Measurements from ENCODE around the gene ERBIN.

The ERBIN gene

GRCh38 chr5:66089384-66089783 is 163.0 kb downstream of the ERBIN start:
- Histone ChIP-seq H3K36me3 (ENCODE audit: control insufficient read depth in 1 of 2, insufficient read depth in 2 of 2, low read length in 2 of 2) (peaks cover 7 to 11% of the 10 kb centered on the region in 2 donors), H3K27me3 (ENCODE audit: control insufficient read depth in 1 of 2, insufficient read depth in 2 of 2, low read length in 2 of 2) (no peaks in the 10 kb centered on the region), H3K27ac (ENCODE audit: low read depth, low read length) (no peak overlapping the region), H3K9ac (ENCODE audit: low read depth in 1 of 2, low read length in 2 of 2) (no peak overlapping the region), H3K4me3 (ENCODE audit: low read depth in 1 of 2, low read length in 2 of 2) (no peak overlapping the region), H3K4me1 (ENCODE audit: control insufficient read depth in 1 of 2, insufficient read depth in 2 of 2, low read length in 2 of 2) (no peaks in the 10 kb centered on the region), H3K9me3 (ENCODE audit: control insufficient read depth in 1 of 2, low read length in 2 of 2) (peaks cover 0 to 10% of the 10 kb centered on the region in 2 donors)

GRCh38 chr5:66100851-66101250 is 174.5 kb downstream of the ERBIN start:
- H3K4me3 ChIP-seq (ENCODE audit: low read depth in 1 of 2, low read length in 2 of 2) = no peak overlapping the region
- no peak overlapping the region for H3K9ac ChIP-seq (ENCODE audit: low read depth in 1 of 2, low read length in 2 of 2)
- no peaks in the 10 kb centered on the region for H3K27me3 ChIP-seq (ENCODE audit: control insufficient read depth in 1 of 2, insufficient read depth in 2 of 2, low read length in 2 of 2)
- no peak overlapping the region for H3K27ac ChIP-seq (ENCODE audit: low read depth, low read length)
- peaks cover 11 to 35% of the 10 kb centered on the region in 2 donors for H3K9me3 ChIP-seq (ENCODE audit: control insufficient read depth in 1 of 2, low read length in 2 of 2)
- H3K36me3 ChIP-seq (ENCODE audit: control insufficient read depth in 1 of 2, insufficient read depth in 2 of 2, low read length in 2 of 2) = no peaks in the 10 kb centered on the region
- H3K4me1 ChIP-seq (ENCODE audit: control insufficient read depth in 1 of 2, insufficient read depth in 2 of 2, low read length in 2 of 2) = no peaks in the 10 kb centered on the region

GRCh38 chr5:66113160-66113559 is 186.8 kb downstream of the ERBIN start:
- H3K9me3 ChIP-seq (ENCODE audit: control insufficient read depth in 1 of 2, low read length in 2 of 2) = peaks cover 0 to 8% of the 10 kb centered on the region in 2 donors

GRCh38 chr5:66118304-66118703 is 191.9 kb downstream of the ERBIN start:
- Histone ChIP-seq H3K9ac (ENCODE audit: low read depth in 1 of 2, low read length in 2 of 2) (no peak overlapping the region), H3K36me3 (ENCODE audit: control insufficient read depth in 1 of 2, insufficient read depth in 2 of 2, low read length in 2 of 2) (no peaks in the 10 kb centered on the region), H3K9me3 (ENCODE audit: control insufficient read depth in 1 of 2, low read length in 2 of 2) (no peaks in the 10 kb centered on the region), H3K4me1 (ENCODE audit: control insufficient read depth in 1 of 2, insufficient read depth in 2 of 2, low read length in 2 of 2) (no peaks in the 10 kb centered on the region), H3K27me3 (ENCODE audit: control insufficient read depth in 1 of 2, insufficient read depth in 2 of 2, low read length in 2 of 2) (no peaks in the 10 kb centered on the region), H3K27ac (ENCODE audit: low read depth, low read length) (no peak overlapping the region), H3K4me3 (ENCODE audit: low read depth in 1 of 2, low read length in 2 of 2) (no peak overlapping the region)

More at GRCh38 chr5:66113160-66113559, 186.8 kb downstream of the ERBIN start:
- Histone ChIP-seq H3K27me3 (ENCODE audit: control insufficient read depth in 1 of 2, insufficient read depth in 2 of 2, low read length in 2 of 2) (no peaks in the 10 kb centered on the region), H3K4me1 (ENCODE audit: control insufficient read depth in 1 of 2, insufficient read depth in 2 of 2, low read length in 2 of 2) (no peaks in the 10 kb centered on the region), H3K27ac (ENCODE audit: low read depth, low read length) (no peak overlapping the region), H3K36me3 (ENCODE audit: control insufficient read depth in 1 of 2, insufficient read depth in 2 of 2, low read length in 2 of 2) (no peaks in the 10 kb centered on the region), H3K4me3 (ENCODE audit: low read depth in 1 of 2, low read length in 2 of 2) (no peak overlapping the region), H3K9ac (ENCODE audit: low read depth in 1 of 2, low read length in 2 of 2) (no peak overlapping the region)

- H3K9ac ChIP-seq (ENCODE audit: low read depth in 1 of 2, low read length in 2 of 2) = no peak overlapping the region
- no peaks in the 10 kb centered on the region for H3K9me3 ChIP-seq (ENCODE audit: control insufficient read depth in 1 of 2, low read length in 2 of 2)
- no peak overlapping the region for H3K4me3 ChIP-seq (ENCODE audit: low read depth in 1 of 2, low read length in 2 of 2)
- no peaks in the 10 kb centered on the region for H3K27me3 ChIP-seq (ENCODE audit: control insufficient read depth in 1 of 2, insufficient read depth in 2 of 2, low read length in 2 of 2)
- no peaks in the 10 kb centered on the region for H3K4me1 ChIP-seq (ENCODE audit: control insufficient read depth in 1 of 2, insufficient read depth in 2 of 2, low read length in 2 of 2)
- no peaks in the 10 kb centered on the region for H3K36me3 ChIP-seq (ENCODE audit: control insufficient read depth in 1 of 2, insufficient read depth in 2 of 2, low read length in 2 of 2)
- H3K27ac ChIP-seq (ENCODE audit: low read depth, low read length) = no peak overlapping the region
These were observed 196.1 kb downstream of the ERBIN start for GRCh38 chr5:66122379-66123034.

GRCh38 chr5:66129144-66129543 is 202.8 kb downstream of the ERBIN start:
- Histone ChIP-seq H3K36me3 (ENCODE audit: control insufficient read depth in 1 of 2, insufficient read depth in 2 of 2, low read length in 2 of 2) (no peaks in the 10 kb centered on the region), H3K27me3 (ENCODE audit: control insufficient read depth in 1 of 2, insufficient read depth in 2 of 2, low read length in 2 of 2) (no peaks in the 10 kb centered on the region), H3K4me3 (ENCODE audit: low read depth in 1 of 2, low read length in 2 of 2) (no peak overlapping the region), H3K9me3 (ENCODE audit: control insufficient read depth in 1 of 2, low read length in 2 of 2) (peaks cover 0 to 3% of the 10 kb centered on the region in 2 donors), H3K4me1 (ENCODE audit: control insufficient read depth in 1 of 2, insufficient read depth in 2 of 2, low read length in 2 of 2) (no peaks in the 10 kb centered on the region), H3K9ac (ENCODE audit: low read depth in 1 of 2, low read length in 2 of 2) (no peak overlapping the region), H3K27ac (ENCODE audit: low read depth, low read length) (no peak overlapping the region)

GRCh38 chr5:66130493-66130892 is 204.1 kb downstream of the ERBIN start:
- H3K4me3 ChIP-seq (ENCODE audit: low read depth in 1 of 2, low read length in 2 of 2) = no peak overlapping the region
- no peaks in the 10 kb centered on the region for H3K36me3 ChIP-seq (ENCODE audit: control insufficient read depth in 1 of 2, insufficient read depth in 2 of 2, low read length in 2 of 2)
- no peaks in the 10 kb centered on the region for H3K27me3 ChIP-seq (ENCODE audit: control insufficient read depth in 1 of 2, insufficient read depth in 2 of 2, low read length in 2 of 2)
- peaks cover 0 to 3% of the 10 kb centered on the region in 2 donors for H3K9me3 ChIP-seq (ENCODE audit: control insufficient read depth in 1 of 2, low read length in 2 of 2)
- H3K9ac ChIP-seq (ENCODE audit: low read depth in 1 of 2, low read length in 2 of 2) = no peak overlapping the region
- no peak overlapping the region for H3K27ac ChIP-seq (ENCODE audit: low read depth, low read length)
- H3K4me1 ChIP-seq (ENCODE audit: control insufficient read depth in 1 of 2, insufficient read depth in 2 of 2, low read length in 2 of 2) = no peaks in the 10 kb centered on the region

Measured in duodenal mucosa (tissue), 2 donors.